Keratinocyte (primary cell): Measurements from ENCODE around the gene PKLR. TPM values are rescaled to one million over a fixed set of nuclear protein-coding genes. Genes with fewer than 3 reads are reported as not detected.

Experiments
- DNase-seq: peaks from one replicate; pipeline ENCODE4 v3.0.0-alpha.2; 2011; ENCODE audit warnings: low read depth, missing footprints, low spot score
- FAIRE-seq: peaks from 2 replicates; lab custom pipeline; 2011; peaks lifted over from hg19 to GRCh38; lab: Jason Lieb, UNC
- H2AFZ ChIP-seq: 2 replicates; pipeline ENCODE4 v1.6.0; 2012; ENCODE audit warnings: low read length, control low read depth, inconsistent platforms; ENCODE audit not compliant: control insufficient read depth
- H3K27ac ChIP-seq: 2 replicates; pipeline ENCODE4 v1.5.1; 2011; ENCODE audit warnings: low read length; ENCODE audit not compliant: control insufficient read depth, insufficient read depth
- H3K27me3 ChIP-seq: 3 replicates; pipeline ENCODE4 v1.6.0; 2011; ENCODE audit warnings: low read length; ENCODE audit not compliant: control insufficient read depth, insufficient read depth; ENCODE audit errors: extremely low read depth
- H3K36me3 ChIP-seq, 2 experiments: 2 replicates in 1 of 2; 3 replicates in 1 of 2; pipeline ENCODE4 v1.5.1; 2011; ENCODE audit warnings: low read length in 2 of 2, mild to moderate bottlenecking in 1 of 2; ENCODE audit not compliant: control insufficient read depth in 2 of 2, insufficient read depth in 2 of 2; ENCODE audit errors: extremely low read depth in 1 of 2
- H3K4me1 ChIP-seq: 3 replicates; pipeline ENCODE4 v1.5.1; 2011; ENCODE audit warnings: low read length; ENCODE audit not compliant: control insufficient read depth, insufficient read depth; ENCODE audit errors: extremely low read depth
- H3K4me2 ChIP-seq: 3 replicates; pipeline ENCODE4 v1.6.0; 2011; ENCODE audit warnings: low read depth, low read length; ENCODE audit not compliant: control insufficient read depth, insufficient read depth; ENCODE audit errors: extremely low read depth
- H3K4me3 ChIP-seq, 3 experiments: fragments of 200-600 bp in 1 of 3; sonication (generic) in 1 of 3; 2 replicates in 2 of 3; 3 replicates in 1 of 3; pipeline ENCODE4 v1.5.1; 2011 to 2016; ENCODE audit warnings: low read length in 3 of 3, mild to moderate bottlenecking in 3 of 3, control low read depth in 2 of 3, inconsistent platforms in 1 of 3, low read depth in 1 of 3, mixed read lengths in 1 of 3, mixed run types in 1 of 3, moderate library complexity in 1 of 3; ENCODE audit not compliant: control insufficient read depth in 2 of 3, insufficient read depth in 2 of 3; ENCODE audit errors: extremely low read depth in 1 of 3
- H3K79me2 ChIP-seq: 2 replicates; pipeline ENCODE4 v1.6.0; 2012; ENCODE audit warnings: low read length; ENCODE audit not compliant: control insufficient read depth, insufficient read depth
- H3K9ac ChIP-seq: 3 replicates; pipeline ENCODE4 v1.6.0; 2011; ENCODE audit warnings: low read length; ENCODE audit not compliant: control insufficient read depth, insufficient read depth; ENCODE audit errors: extremely low read depth
- H3K9me1 ChIP-seq: 3 replicates; pipeline ENCODE4 v1.6.0; 2011; ENCODE audit warnings: low read length; ENCODE audit not compliant: control insufficient read depth, insufficient read depth; ENCODE audit errors: extremely low read depth
- H3K9me3 ChIP-seq: 2 replicates; pipeline ENCODE4 v1.5.1; 2012; ENCODE audit warnings: low read depth, low read length; ENCODE audit not compliant: control insufficient read depth
- H4K20me1 ChIP-seq: 3 replicates; pipeline ENCODE4 v1.6.0; 2011; ENCODE audit warnings: low read length; ENCODE audit not compliant: control insufficient read depth, insufficient read depth; ENCODE audit errors: extremely low read depth
- CTCF ChIP-seq, 3 experiments: IDR thresholded peaks in 1 of 3; conservative IDR thresholded peaks in 1 of 3; optimal IDR thresholded peaks in 1 of 3; 2 replicates in 2 of 3; 3 replicates in 1 of 3; pipeline versions ENCODE3 to v1.5.1; 2011; ENCODE audit warnings: low read length in 3 of 3, mild to moderate bottlenecking in 3 of 3, moderate library complexity in 2 of 3, control low read depth in 1 of 3, inconsistent platforms in 1 of 3; ENCODE audit not compliant: insufficient read depth in 2 of 3; ENCODE audit errors: extremely low read depth in 1 of 3
- EZH2 ChIP-seq: IDR thresholded peaks from one replicate; pipeline ENCODE4 v1.6.1; 2012; ENCODE audit warnings: inconsistent platforms, mild to moderate bottlenecking, low read length, moderate library complexity
- dilution Hi-C: fragments of 300-500 bp; cut with MboI; formaldehyde crosslinking; loops from one replicate; pipeline ENCODE4 v1.7.0; 2020; ENCODE audit warnings: low sequenced_read_pairs; ENCODE audit not compliant: extremely low pct_ligation_motif_present
- polyA plus RNA-seq, 5 experiments: library from polyadenylated mRNA; depleted of rRNA in 3 of 5; stranded (reverse) in 3 of 5; stranded (forward) in 1 of 5; unstranded in 1 of 5; fragments of >200 nt; gene quantifications; 1 replicate in 1 of 5; 2 replicates in 3 of 5; 3 replicates in 1 of 5; pipeline versions ENCODE4 v1.2.1 to v1.2.3, GENCODE V29; 2011 to 2012; ENCODE audit warnings: missing spikeins in 2 of 5, low read depth in 1 of 5, low replicate concordance in 1 of 5

Gene PKLR
- polyA plus RNA-seq, 1 donor (not counting 4 experiments of a cell fraction or from before 2014, with no cell fraction given), result 0.03 TPM

- no peak overlapping the region for H3K27ac ChIP-seq
- H3K27me3 ChIP-seq, result no peaks in the 10 kb centered on the region
- no peak overlapping the region for H3K4me3 ChIP-seq
- H3K79me2 ChIP-seq, result no peaks in the 10 kb centered on the region
- dilution Hi-C loops, result no loop called here
- no peaks in the 10 kb centered on the region for H3K9me1 ChIP-seq
- FAIRE-seq (no peak), DNase-seq (no peak)
- H3K36me3 ChIP-seq, result no peaks in the 10 kb centered on the region
- no peak overlapping the region for H3K4me2 ChIP-seq
- H3K9me3 ChIP-seq, result no peaks in the 10 kb centered on the region
- H2AFZ ChIP-seq, result no peak overlapping the region
- no peaks in the 10 kb centered on the region for H4K20me1 ChIP-seq
- no peak overlapping the region for H3K9ac ChIP-seq
- H3K4me1 ChIP-seq, result no peaks in the 10 kb centered on the region
- TF ChIP-seq CTCF (optimal IDR thresholded peaks at IDR 0.05 in 1 of 3, IDR thresholded peaks at IDR 0.05 in 1 of 3, conservative IDR thresholded peaks at IDR 0.05 in 1 of 3; ENCODE audit: extremely low read depth in 1 of 3, insufficient read depth in 2 of 3, low read length in 3 of 3), result no peak
Observed at GRCh38 chr1:155284476-155284875, 16.8 kb downstream of the PKLR start.

GRCh38 chr1:155282488-155283091, 18.6 kb downstream of the PKLR start:
- H3K79me2 ChIP-seq, result no peaks in the 10 kb centered on the region
- H3K4me2 ChIP-seq, result no peak overlapping the region
- H4K20me1 ChIP-seq, result no peaks in the 10 kb centered on the region
- no peaks in the 10 kb centered on the region for H3K9me3 ChIP-seq
- no peak for DNase-seq
- no peak overlapping the region for H3K9ac ChIP-seq
- no peak for TF ChIP-seq CTCF (optimal IDR thresholded peaks at IDR 0.05 in 1 of 3, IDR thresholded peaks at IDR 0.05 in 1 of 3, conservative IDR thresholded peaks at IDR 0.05 in 1 of 3; ENCODE audit: extremely low read depth in 1 of 3, insufficient read depth in 2 of 3, low read length in 3 of 3)
- no peak for TF ChIP-seq EZH2
- H3K4me1 ChIP-seq, result peaks cover 9% of the 10 kb centered on the region
- no peak overlapping the region for H3K27ac ChIP-seq
- no peak overlapping the region for H3K4me3 ChIP-seq
- dilution Hi-C loops, result no loop called here
- no peak for FAIRE-seq
- H2AFZ ChIP-seq, result no peak overlapping the region
- no peaks in the 10 kb centered on the region for H3K36me3 ChIP-seq
- H3K27me3 ChIP-seq, result no peaks in the 10 kb centered on the region
- no peaks in the 10 kb centered on the region for H3K9me1 ChIP-seq
